Nephron (organoid): ENCODE data around the gene OGDH.

Experiments
- H3K27ac Mint-ChIP-seq, 3 experiments: 2 replicates each; pipeline ENCODE4 v1.8.0; 2020; ENCODE audit warnings: mixed read lengths in 3 of 3, mild to moderate bottlenecking in 2 of 3, moderate library complexity in 1 of 3
- H3K27me3 Mint-ChIP-seq: 2 replicates; pipeline ENCODE4 v1.8.0; 2021; ENCODE audit warnings: low read depth, mild to moderate bottlenecking, moderate library complexity, mixed read lengths
- H3K36me3 Mint-ChIP-seq: 2 replicates; pipeline ENCODE4 v1.8.0; 2020; ENCODE audit warnings: low read depth, mixed read lengths
- H3K4me1 Mint-ChIP-seq: 2 replicates; pipeline ENCODE4 v1.8.0; 2020; ENCODE audit warnings: mixed read lengths
- H3K4me3 Mint-ChIP-seq, 3 experiments: 2 replicates each; pipeline ENCODE4 v1.8.0; 2020; ENCODE audit warnings: mild to moderate bottlenecking in 3 of 3, mixed read lengths in 3 of 3, moderate library complexity in 2 of 3
- H3K9me3 Mint-ChIP-seq: 2 replicates; pipeline ENCODE4 v1.8.0; 2020; ENCODE audit warnings: mixed read lengths
- TF ChIP-seq, protein P1 (sequence below), 3 experiments: fragments of 200-600 bp; sonication (generic); IDR thresholded peaks; one replicate each; pipeline ENCODE4 v1.5.0; 2021; ENCODE audit warnings: antibody characterized with exemption in 3 of 3; ENCODE audit not compliant: unreplicated experiment in 3 of 3

The OGDH gene

DNA sequence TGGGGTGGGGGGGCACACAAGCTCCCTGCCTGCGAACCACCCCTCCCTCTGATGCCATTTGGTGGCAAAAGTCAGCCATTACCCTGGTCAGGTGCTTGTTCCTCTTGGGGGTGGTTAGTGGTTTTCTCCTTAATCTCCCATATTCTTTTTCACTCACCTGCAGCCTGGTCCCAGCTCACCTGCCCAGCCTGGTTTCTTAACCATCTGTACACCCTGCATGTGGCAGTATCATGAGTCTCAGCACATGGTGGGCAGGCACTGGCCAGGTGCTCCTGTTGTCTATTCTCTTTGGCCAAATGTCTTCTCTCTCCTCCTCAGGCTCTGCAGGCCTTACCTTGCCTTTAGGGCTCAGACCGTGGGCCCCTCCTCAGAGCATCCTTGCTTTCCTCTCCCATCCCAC is 30.5 kb downstream of the OGDH start:
- Mint-ChIP-seq H3K4me1 (peaks cover 62% of the 10 kb centered on the region), H3K4me3 (no peak overlapping the region), H3K36me3 (peaks cover 6% of the 10 kb centered on the region), H3K27me3 (no peaks in the 10 kb centered on the region), H3K9me3 (no peaks in the 10 kb centered on the region), H3K27ac (no peak overlapping the region)
- TF ChIP-seq, protein P1, sequence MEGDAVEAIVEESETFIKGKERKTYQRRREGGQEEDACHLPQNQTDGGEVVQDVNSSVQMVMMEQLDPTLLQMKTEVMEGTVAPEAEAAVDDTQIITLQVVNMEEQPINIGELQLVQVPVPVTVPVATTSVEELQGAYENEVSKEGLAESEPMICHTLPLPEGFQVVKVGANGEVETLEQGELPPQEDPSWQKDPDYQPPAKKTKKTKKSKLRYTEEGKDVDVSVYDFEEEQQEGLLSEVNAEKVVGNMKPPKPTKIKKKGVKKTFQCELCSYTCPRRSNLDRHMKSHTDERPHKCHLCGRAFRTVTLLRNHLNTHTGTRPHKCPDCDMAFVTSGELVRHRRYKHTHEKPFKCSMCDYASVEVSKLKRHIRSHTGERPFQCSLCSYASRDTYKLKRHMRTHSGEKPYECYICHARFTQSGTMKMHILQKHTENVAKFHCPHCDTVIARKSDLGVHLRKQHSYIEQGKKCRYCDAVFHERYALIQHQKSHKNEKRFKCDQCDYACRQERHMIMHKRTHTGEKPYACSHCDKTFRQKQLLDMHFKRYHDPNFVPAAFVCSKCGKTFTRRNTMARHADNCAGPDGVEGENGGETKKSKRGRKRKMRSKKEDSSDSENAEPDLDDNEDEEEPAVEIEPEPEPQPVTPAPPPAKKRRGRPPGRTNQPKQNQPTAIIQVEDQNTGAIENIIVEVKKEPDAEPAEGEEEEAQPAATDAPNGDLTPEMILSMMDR (IDR thresholded peaks at IDR 0.05; ENCODE audit: unreplicated experiment in 3 of 3) = no peak

DNA sequence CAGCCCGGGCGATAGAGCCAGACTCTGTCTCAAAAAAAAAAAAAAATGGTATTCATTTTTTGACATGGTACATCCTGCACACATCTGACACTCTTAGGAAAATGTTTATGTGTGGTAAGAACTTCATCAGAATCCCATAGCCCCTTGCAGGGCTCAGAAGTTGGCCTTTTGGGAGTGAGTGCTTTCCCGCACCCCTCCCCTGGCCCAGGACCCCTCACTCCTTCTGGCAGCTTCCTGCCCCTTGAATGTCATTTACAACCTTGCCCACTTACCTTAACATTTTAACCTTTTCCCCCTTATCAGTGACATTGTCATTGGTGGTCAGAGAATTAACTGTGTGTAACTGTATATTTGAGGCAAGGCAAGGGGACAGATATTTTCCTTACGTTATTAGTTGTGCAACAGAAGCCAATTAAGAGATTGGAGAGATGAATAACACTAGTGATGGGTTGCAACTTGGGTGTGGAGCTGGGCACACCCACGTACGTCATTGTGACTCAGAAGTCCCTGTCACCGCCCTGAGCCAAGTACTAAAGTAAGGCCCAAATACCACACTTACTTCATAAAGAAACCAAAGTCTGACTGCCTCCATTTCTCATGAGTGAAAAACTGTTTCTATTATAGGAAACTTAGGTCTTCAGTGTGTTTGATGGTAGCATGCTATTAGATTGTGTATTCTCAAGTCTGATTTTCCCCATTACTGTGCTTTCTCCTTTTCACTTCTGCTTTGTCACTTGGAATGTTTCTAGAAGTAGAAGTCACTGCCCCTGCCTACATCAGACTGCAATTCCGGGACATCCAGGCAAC is 31.6 kb downstream of the OGDH start:
- Mint-ChIP-seq H3K27me3 (no peaks in the 10 kb centered on the region), H3K36me3 (peaks cover 4% of the 10 kb centered on the region), H3K4me1 (peaks cover 60% of the 10 kb centered on the region), H3K4me3 (no peak overlapping the region), H3K9me3 (no peaks in the 10 kb centered on the region), H3K27ac (peak overlapping the region; percentile 95 to 97 (median 95))
- TF ChIP-seq, protein P1 (IDR thresholded peaks at IDR 0.05; ENCODE audit: unreplicated experiment in 3 of 3) = no peak

DNA sequence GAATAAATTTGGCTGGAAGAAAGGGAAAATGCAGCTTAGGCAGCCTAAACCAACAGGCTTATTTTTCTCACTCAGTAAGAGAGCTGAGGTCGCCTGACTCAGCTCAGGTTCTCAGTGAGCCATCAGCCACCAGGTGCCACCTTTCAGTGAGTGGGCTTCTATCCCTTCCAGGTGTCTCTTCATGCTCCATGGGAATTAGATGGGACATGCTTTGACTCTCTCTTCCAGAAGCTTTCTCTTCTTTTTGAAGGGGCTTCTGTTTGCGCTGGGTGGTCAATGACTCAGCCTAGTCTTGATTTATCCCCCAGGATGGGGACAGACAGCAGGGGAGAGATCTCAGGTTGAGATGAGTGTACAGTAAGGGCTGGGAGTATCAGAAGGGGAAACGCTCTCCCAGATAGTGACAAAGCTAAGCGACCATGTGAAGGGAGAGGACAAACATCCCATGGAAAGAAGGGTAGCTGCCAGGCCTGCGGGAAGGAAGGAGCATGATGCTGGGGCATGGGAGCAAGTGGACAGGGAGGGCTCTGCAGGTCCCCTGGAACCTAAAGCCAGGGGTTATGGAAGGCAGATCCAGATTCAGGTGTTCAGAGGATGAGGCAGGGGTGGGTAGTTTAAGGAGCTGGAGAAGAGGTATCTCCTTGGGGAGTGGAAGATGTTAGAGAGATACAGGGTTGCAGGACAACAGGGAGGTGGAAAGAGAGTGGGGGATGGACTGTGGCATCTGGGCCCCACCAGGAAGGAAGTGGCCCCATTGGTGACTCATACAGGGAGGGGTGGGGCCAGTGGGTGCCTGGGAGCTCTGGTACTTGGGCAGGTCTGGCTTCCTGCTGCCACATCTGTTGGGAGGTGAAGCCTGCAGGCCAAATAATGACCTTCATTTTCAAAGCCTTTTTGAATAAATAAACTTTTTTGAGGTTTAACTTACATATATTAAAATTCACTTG is 32.5 kb downstream of the OGDH start:
- no peaks in the 10 kb centered on the region for H3K36me3 Mint-ChIP-seq
- H3K27ac Mint-ChIP-seq = peak overlapping the region; percentile 95 to 97 (median 95)
- no peaks in the 10 kb centered on the region for H3K9me3 Mint-ChIP-seq
- H3K27me3 Mint-ChIP-seq = no peaks in the 10 kb centered on the region
- peaks cover 54% of the 10 kb centered on the region for H3K4me1 Mint-ChIP-seq
- H3K4me3 Mint-ChIP-seq = peak overlapping the region in 2 of 3 experiments; percentile 5 to 11
- TF ChIP-seq, protein P1 (IDR thresholded peaks at IDR 0.05; ENCODE audit: unreplicated experiment in 3 of 3) = no peak

DNA sequence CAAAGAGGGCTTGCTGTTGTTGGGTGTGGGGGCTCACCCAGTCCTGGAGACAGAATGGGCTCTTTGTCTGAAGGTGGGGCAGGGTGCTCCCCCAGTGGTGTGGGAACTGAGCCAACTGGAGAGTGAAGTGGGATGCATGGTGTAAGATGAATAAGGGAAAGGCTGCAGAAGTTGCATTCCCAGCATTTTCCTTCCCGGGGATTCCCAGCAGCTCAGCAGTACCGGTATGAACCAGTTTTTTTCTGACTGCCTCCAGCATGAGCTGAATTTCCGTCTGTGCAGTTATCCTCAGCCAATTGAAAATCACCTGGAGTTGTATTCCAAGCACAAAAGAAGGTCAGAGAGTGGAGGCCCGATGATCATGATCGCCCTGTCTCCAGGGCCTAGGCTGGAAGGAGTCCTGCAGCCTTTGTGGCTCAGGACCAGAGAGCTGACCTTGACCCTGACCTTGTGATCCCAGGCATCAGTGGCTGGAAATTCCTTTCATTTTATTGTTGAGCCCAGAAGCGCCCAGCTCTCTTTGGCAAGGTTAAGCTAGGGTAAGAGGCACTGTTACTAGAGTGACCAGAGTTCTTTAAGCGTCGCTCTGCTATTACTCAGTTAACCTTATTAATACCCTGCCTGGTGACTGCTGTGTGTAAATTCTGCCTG is 33.4 kb downstream of the OGDH start:
- Mint-ChIP-seq H3K9me3 (no peaks in the 10 kb centered on the region), H3K27me3 (no peaks in the 10 kb centered on the region), H3K4me3 (peak overlapping the region in 2 of 3 experiments; percentile 43 to 54), H3K36me3 (no peaks in the 10 kb centered on the region), H3K27ac (peak overlapping the region; percentile 95 to 97 (median 95)), H3K4me1 (peaks cover 49% of the 10 kb centered on the region)
- TF ChIP-seq, protein P1 (IDR thresholded peaks at IDR 0.05; ENCODE audit: unreplicated experiment in 3 of 3) = no peak

DNA sequence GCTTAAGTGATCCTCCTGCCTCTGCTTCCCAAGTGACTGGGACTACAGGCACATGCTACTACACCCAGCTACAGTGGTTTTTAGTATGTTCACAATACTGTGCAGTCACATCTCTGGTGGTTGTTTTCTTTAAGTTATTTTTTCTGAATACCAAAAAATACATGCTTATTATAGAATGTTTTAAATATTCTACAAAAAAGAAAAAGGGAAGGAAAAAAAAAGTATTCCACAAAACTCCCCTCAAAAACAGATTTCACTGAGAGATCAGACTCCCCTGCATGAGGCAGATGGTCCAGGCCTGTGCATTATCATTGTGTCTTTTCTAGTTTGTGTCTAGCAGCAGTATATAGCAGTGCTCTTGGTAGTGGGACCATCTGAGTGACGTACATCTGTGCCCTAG is 36.8 kb downstream of the OGDH start:
- no peak overlapping the region for H3K4me3 Mint-ChIP-seq
- peaks cover 49% of the 10 kb centered on the region for H3K4me1 Mint-ChIP-seq
- TF ChIP-seq, protein P1 (IDR thresholded peaks at IDR 0.05; ENCODE audit: unreplicated experiment in 3 of 3) = no peak
- H3K27ac Mint-ChIP-seq = peak overlapping the region in 2 of 3 experiments; percentile 38 to 39
- H3K9me3 Mint-ChIP-seq = no peaks in the 10 kb centered on the region
- peaks cover 3% of the 10 kb centered on the region for H3K36me3 Mint-ChIP-seq
- H3K27me3 Mint-ChIP-seq = no peaks in the 10 kb centered on the region
